GM21423 (cell line): ENCODE measurements around the gene RAD21L1.
"Not testable (repeated sequence)": the region's sequence is repeated elsewhere in the genome, so short reads cannot be mapped to it uniquely, and the experiment has no call there.

Experiments
- ATAC-seq: cut with Tn5 transposase; IDR thresholded peaks from one replicate; pipeline ENCODE4 v1.9.1; 2021; ENCODE audit warnings: mild to moderate bottlenecking, moderate library complexity; ENCODE audit not compliant: unreplicated experiment

The RAD21L1 gene

DNA sequence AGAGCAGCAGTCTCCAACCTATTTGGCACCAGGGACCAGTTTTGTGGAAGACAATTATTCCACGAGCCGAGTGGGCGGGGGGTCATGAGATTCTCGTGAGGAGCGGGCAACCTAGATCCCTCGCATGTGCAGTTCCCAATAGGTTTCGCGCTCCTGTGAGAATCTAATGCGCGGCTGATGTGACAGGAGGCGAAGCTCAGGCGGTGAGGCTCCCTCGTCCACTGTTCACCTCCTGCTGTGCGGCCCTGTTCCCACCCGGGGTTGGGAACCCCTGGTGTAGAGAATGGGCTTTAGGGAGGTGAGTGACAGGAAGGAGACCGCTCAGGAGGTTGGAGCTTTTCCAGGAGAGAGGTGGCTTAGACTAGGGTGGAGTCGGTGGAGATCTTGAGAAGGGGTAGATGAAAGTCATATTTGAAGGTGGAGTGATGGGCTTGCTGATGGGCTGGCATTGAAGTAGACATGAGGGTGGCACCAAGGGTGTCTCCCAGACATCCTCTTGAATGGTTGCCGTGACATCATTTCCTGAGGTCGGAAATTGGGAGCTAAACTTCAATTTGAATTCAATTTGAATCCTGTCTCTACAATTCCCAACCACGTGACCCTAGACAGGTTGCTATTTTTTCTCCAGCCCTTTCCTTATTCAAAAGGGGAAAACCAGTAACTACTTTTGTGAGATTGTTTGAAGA, 1.5 kb upstream of the RAD21L1 start:
- no peak for ATAC-seq

DNA sequence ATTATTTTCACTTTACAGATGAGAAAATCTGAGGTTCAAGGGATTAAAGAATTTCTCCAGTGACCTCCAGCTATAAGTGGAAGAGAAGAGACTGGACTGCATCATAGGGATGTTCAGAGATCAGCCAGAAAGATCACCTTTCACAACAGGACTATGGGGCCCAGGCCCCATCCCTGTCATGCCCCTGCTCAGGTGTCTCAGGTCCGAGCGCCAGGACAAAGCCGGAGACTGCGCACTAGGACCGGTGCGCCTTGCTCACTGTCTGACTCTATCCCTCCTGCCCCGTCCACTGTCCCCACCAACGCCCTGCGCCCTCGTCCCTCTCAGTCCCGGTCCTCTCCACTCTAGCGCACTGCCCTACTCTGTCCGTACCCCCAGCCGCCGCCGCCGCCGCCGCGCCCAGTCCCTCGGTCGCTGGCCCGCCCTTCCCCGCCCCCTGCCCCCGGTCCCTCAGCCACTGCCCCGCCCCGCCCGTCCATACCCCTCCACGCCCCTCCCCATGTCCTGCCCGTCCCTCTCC, 521 bp upstream of the RAD21L1 start:
- no peak for ATAC-seq

DNA sequence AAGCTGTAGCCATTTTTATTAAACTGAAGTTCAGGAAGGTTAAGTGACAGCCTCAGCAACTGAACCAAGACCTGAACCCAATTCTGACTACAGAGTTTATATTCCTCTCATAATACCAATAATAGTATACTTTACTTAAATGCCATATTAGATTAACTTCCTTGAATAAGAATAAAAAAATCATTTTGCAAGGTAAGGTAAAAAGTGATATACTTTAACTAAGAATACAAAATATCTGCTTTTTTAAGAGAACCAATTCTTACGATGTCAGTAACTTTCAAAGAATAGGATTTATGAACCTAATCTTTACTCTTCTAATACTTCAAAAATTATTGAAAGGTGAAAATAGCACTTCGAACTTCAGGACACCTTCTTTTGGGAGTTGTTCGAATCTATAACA, 3.7 kb downstream of the RAD21L1 start:
- no peak for ATAC-seq

DNA sequence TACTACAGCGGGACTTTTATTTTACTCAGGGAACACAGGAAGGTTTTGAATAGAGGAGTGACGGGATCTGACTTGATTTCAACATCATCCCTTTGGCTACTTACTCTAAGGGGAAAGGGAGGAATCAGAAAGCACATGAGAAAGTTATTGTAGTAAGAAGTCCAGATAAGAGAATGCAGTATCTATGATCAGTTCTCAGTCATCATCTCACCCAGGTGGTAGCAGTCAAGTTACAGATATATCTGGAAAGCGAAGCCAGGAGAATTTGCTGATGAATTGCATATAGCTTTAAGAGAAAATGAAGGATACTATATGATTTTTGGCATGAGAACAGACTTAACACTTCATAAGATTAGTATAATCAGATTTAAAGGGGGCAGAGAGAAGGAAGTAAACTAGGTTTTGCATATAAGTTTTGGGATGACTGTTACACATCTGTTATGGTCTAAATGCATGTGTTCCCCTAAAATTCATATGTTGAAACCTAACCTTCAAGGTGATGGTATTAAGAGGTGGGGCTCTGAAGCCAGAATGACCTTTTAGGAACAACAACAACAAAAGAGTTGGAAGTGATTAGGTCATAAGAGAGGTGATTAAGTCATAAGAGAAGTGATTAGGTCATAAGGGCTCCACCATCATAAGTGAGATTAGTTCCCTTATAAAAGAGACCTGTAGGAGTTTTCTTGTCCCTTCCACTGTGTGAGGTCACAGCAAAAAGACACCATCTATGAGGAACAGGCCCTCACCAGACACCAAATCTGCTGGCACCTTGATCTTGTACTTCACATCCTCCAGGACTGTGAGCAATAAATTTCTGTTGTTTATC, 6.7 kb downstream of the RAD21L1 start:
- ATAC-seq: no peak

DNA sequence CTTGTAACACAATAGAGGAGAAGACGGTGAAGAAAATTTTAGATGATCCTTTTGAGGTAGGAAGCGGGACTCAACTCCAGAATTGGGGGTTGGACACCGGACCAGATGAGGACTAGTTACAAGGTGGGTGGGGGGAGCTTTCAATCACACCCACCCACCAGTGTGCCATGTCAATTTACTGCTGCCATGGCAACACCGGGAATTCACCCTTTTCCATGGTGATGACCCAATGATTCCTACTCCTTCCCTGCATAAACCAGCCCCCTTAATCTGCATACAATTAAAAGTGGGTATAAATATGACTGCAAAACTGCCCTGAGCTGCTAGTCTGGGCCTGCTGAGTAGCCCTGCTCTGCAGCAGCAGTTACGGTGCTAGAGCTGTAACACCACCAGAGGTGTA, 14.7 kb downstream of the RAD21L1 start:
- no peak for ATAC-seq

DNA sequence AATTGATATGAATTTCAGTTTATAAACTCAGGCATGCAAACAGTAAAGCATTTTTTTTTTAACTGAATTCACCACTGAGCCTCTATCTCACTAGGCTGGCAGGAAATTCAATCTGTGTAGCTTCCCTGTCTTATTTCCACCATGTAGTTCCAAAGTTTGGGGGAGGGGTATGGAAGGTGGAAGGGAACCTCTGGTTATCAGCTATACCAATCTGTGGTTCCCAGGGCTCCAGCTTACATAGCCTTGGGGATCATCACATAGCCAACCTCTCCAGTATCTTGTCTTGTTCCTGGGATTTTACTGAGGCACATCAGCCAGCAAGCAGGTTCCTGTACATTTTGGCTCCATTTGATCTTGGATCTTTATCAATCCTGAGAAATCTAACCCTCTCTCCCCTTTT, 15.6 kb downstream of the RAD21L1 start:
- no peak for ATAC-seq

DNA sequence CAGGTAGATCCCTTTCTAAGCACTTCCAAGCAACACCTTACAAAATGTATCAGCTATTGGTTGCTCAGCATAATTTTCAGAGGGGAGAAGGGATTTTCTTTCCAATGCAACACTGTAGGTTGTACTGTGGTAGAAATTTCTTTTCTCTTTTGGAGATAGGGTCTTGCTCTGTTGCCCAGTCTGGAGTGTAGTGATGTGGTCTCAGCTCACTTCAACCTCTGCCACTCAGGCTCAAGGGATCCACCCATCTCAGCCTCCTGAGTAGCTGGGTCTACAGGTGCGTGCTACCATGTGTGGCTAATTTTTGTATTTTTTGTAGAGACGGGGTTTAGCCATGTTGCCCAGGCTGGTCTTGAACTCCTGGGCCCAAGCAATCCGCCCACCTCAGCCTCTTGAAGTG, 16.3 kb downstream of the RAD21L1 start:
- ATAC-seq: no peak

DNA sequence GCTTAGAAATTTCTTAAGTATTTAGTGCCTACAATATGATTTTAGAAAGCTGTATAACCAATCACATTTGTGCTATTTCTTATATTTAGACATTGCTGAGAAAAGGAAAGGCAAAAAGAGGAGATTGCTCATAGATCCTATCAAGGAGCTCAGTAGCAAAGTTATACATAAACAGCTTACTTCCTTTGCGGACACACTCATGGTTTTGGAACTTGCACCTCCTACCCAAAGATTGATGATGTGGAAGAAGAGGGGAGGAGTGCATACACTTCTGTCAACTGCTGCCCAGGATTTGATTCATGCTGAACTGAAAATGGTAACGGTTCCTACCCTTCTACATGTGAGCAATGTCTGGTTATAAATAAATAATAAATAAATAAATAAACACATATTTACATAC, 16.7 kb downstream of the RAD21L1 start:
- ATAC-seq: no peak

DNA sequence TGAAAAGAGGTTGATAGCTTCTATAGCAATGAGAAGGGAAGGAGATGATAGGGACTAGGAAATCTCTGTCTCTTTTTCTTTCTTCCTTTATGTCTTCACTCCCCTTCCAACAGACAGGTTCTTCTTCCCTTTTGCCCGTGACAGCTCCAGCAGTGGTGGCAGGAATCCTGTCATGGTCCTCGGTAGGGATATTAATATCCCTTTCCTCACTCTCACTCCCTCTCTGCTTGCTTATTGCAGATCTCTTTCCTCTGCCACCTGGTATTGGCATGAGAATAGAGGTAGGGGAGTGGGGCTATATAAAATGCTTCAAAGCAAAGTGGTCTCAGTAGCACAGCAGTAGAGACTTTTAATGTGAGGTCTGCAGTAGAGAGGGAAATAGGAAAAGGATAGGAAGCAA, 19.7 kb downstream of the RAD21L1 start:
- no peak for ATAC-seq

DNA sequence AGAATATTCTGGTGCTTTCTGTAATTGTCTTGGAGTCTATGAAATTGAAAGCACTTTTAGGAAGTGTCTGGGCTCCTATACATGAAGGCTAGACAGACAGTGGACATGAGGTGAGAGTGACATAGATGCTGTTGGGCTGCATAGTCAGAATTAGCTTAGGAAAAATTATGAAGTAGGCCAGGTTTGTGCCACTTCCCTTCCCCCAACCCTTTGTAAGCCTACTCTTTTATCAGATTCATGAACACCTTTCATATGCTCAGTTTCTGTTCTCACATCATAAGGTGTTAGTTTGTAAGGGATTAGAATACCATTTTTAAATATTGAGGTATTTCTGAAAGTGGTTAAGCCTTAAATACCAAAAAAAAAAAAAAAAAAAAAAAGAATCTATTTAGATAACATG, 21.8 kb downstream of the RAD21L1 start:
- no peak for ATAC-seq

DNA sequence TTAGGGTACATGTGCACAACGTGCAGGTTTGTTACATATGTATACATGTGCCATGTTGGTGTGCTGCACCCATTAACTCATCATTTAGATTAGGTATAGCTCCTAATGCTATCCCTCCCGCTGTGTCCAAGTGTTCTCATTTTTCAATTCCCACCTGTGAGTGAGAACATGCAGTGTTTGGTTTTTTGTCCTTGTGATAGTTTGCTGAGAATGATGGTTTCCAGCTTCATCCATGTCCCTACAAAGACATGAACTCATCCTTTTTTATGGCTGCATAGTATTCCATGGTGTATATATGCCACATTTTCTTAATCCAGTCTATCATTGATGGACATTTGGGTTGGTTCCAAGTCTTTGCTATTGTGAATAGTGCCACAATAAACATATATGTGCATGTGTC, 24.4 kb downstream of the RAD21L1 start:
- not testable (repeated sequence) for ATAC-seq

DNA sequence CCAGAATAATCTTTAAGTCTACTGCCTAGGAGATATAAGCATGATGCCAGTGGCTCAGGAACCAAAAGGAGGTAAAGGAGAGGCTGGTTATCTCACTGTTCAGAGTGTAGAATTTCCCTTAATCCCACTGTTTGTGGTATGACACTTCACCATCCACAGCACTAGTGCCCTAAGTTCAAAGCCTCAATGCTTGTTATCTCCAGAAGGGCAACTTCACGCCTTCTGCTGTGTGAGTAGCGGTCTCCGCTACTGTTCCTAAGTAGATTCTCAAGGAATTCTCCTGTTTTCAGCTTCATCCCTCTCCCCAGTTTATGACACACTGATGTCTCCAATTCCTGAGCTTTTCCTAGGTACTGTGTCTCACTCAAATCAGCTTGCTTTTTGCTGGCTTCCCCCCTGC, 26.6 kb downstream of the RAD21L1 start:
- ATAC-seq: no peak

DNA sequence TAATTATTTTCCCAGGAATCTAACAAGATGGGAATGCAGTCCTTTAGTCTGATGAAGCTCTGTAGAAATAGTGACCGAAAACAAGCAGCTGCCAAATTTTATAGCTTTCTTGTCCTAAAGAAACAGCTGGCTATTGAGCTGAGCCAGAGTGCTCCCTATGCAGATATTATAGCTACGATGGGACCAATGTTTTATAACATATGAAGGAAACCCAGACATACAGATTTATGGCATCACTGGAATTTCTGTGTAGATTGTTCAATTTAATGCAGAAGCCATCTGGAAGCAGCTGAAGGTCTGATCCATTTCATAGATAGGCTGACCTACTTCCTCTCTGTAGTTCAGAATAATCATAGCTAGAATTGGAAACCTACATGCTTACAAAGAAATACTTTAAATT, 28.4 kb downstream of the RAD21L1 start:
- no peak for ATAC-seq

DNA sequence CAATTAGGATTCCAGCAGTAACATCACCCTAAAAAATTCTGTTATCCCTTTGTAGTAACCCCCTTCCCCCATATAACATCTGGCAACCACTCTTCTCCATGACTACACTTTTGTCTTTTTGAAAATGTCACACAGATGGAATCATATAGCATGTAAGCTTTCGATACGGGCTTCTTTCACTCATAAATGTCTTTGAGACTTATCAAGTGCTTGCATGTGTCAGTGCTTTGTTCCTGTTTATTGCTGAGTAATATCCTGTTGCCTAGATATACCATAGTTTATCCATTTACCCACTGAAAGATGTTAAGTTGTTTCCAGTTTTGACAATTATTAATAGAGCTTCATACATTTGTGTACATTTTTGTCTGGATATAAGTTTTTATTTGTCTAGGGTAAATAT, 29.8 kb downstream of the RAD21L1 start:
- no peak for ATAC-seq

DNA sequence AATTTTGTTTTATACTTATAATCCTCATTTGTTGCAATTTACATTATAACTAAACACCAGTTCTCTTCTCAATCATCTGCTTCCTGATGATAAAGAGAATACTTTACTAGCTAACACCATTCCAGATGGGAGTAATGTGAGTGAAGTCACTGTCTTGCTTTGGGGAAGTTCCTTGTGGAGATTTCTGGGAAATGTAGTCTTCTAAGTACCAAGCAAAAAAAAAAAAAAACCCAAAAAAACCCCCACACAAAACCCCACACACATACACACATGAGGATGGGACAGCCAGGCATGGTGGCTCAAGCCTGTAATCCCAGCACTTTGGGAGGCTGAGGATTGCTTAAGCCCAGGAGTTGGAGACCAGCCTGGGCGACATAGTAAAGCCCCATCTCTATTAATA, 38.0 kb downstream of the RAD21L1 start:
- ATAC-seq: no peak

DNA sequence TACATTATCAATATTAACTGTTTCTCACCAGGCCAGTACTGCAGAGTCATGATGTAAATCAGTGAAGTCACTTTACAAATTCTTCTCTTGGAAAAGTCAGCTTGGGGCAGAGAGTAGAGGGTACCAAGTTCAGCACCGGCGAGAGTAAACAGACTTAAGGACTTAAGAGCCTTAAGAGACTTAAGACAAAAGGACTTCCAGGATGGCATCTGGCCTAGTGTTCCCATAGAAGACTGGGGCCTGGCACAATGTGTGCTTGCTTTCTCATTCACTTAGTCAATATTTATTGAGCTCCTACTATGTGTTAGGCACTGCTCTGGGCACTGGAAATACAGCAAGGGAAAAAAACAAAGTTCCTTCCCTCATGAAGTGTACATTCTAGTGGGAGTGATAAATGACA, 38.9 kb downstream of the RAD21L1 start:
- ATAC-seq: no peak

DNA sequence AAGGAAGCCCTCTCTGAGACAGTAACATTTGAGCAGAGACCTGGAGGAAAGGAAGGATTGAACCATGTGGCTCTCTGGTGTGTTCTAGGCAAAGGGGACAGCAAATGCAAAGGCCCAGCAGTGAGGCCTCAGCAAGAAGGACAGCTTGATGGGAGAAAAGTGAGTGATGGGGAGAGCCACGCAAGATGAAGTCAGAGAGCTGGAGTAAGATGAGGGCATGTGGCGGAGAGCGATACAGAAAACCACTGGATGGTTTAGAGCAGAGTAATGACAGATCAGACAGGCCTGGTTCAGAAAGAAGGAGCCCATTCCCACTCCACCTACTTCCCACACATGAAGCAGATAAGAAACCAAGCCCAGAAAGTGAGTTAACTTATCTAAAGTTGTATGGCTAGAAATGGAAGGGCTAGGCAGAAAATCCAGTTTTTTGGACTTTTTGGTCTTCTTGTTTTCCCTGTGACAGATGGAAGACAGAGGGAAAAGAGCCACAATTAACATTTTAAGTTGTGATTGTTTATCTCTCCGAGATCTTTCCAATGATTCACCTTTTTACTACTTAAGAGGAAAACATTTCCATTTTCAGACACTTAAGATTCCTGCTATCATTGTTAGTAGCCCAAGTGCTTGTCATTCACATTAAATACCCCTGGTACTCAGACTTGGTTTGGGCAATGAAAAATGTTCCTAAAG, 39.5 kb downstream of the RAD21L1 start:
- ATAC-seq: no peak

DNA sequence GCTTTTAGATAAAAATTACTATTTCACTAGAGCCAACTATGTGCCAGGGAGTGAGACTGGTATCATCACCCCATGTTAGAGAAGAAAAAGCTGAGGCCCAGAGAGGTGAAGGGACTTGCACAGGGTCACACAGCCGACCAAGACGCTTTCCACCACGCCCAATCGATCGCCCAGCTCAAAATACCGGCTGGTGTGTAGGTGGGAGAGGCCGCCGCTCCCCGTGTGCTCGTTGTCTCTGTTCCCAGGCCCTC, 40.0 kb downstream of the RAD21L1 start:
- ATAC-seq: no peak

DNA sequence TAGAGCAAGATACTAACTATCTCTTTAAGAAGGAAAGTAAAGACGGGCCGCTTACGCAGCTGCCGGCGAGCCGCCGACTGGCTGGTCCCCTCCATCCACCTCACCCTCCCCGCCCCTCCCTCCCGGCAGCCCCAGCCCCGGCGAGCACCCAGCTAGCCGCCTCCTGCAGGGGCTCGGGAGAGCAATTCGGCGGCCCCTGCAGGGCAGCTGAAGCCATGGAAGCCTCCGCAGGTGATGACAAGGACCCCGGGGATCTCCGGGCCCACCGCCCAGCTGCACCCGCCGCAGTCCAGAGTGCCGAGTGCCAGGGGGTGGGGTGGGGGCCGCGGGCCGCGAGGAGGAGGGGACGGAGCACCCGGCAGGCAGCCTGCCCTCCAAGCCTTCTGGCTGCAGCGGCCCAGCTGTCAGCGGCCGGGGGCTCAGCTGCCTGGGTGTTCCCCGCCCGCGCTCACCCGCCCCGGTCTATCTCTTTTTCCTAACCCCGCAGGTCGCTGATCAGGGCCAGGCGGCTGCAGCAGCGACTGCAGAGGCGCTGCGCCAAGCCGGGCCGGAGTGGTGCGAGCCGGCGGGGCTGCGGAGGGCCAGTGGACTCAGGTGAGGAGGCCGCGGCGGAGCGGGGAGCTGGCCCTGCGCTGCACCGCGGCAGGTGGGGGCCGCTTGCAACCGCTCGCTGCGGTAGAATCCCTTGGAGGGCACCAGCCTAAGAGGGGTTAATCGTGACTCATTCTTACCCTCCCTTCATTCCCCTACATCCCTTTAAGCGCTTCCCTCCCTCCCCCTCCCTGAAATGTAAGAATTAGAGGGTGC, 40.5 kb downstream of the RAD21L1 start, which contains the start of gene SNPH:
Gene SNPH, plus strand, starts transcription at position 128 of the 807 bp plus-strand sequence. CDS start 29,946 bp downstream, outside the sequence.
- ATAC-seq: no peak

DNA sequence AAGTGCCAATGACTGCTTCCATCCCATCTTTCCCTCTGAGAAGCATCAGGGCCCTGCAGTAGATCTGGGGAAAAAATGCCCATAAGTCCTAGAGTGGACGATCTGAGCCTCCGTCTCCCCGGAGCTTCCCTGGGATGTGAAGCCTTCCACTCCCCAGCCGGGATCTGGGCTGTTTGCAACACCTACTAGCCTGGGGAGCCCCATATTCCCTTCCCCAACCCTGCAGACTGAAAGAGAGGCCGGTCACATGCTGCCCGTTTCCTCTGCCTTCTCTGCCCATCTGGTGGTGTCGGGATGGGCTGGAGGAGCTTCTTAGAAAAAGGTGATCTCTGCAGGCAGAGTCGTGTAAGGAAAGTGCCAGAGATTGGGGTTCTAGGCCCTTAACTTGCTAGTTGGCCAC, 41.3 kb downstream of the RAD21L1 start:
- ATAC-seq: no peak

DNA sequence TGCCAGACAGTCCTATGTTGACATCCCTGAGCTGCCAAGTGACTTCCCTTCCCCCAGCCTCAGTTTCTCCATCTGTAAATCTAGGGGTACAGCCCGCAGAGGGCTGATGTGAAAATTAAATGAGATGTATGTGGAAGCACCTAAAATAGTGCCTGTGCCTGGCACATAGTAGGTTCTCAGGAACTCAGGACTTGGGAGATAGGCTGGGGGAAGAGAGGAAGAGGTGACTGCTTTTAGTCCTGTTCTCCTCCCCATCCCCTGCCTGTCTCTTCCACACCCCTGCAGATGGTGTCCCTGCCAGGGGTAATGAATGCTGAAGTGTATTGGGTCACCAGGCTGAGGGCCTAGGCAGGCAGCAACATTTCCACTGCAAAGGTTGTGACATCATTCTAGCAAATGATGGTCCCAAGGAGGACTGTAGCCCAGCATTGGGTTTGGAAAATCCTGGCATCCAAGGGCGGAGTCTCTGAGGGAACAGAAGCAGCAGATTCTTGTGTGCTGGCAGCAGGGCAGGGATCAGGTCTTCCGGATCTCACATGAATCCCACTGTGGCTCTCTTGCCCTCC, 42.0 kb downstream of the RAD21L1 start:
- no peak for ATAC-seq
